Cerebellar nuclear complex (tissue), 1 donor: ENCODE data around the gene TUBGCP3.

Experiments used
- DNase-seq, 2 experiments: peaks; one replicate each; lab custom pipeline; 2025; lab: John Stamatoyannopoulos, UW

TUBGCP3 gene

DNA sequence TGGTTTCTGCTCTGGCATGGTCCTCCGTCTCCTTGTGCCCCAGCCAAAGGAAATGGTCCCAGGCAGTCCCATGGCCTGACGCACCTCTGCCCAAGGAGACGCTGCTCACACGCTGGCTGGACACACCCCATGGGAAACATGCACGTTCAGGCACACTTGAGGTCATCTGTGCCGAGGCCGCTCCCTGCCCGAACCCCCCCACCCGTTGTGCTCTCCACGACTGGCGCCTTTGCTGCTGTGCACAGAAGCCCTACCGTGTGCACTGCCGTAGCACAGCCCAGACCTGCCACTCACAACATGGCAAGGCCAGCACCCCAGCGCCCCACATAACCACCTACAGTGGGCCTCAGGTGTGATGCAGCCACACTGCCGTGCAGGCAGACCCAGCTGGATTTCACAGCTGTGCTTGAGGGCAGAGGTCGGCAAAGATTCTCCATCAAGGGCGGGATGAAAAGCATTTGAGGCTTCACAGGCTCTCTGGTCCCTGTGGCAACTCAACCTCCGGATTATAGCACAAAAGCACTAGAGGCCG lies 146.1 kb downstream of the TUBGCP3 start:
- DNase-seq, result no peak

DNA sequence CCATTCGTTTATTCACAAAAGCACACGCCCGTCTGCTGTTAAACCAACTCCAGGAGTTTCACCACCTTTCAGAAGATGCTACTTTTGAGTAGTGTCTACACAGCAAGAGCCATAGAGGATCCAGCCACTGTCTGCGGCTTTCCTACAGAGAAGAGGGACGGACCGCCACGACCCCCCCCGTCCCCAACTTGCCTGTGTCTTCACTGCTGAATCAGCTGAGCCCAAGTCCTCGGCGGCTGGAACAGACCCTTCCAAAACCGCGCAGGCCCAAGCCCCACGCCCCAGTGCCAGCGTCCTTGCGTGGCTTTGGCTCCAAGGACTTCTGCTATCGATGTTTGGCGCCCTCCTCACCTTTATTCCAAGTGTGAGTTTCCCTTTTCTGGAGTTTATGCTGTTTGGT lies 146.7 kb downstream of the TUBGCP3 start:
- DNase-seq, result no peak

DNA sequence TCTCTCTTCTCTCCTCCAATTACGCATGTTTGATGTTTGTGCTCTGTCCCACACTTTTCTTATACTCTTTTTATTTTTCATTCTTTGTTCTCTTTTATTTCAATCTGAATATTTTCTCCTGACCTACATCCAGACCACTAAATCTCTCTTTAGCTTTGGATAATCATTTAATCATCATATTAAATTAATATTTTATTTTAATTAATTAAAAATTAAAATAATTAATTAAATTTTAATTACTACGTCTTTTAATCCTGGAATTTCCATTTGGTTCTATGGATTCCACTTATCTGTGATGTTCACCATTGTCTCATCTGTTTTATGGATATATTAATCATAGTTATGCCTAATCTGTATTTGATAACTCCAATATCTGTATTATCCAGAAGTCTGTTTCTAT lies 149.4 kb downstream of the TUBGCP3 start:
- no peak for DNase-seq

DNA sequence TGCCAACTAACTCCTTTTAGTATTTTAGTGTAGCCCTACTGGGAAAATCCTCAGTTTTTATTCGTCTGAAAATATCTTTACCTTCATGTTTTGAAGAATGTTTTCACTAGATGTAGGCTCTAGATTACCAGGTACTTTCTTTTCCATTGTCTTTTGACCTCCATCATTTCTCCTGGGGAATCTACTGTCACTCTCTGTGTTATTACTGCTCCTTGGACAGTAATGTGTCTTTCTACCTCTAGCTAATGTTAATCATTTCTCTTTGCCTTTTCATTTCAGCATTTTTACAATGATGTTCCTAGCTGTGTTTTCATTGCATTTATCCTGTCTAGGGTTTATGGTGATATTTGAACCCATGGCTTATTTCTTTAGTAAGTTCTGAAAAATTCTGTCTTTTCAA lies 149.9 kb downstream of the TUBGCP3 start:
- no peak for DNase-seq

DNA sequence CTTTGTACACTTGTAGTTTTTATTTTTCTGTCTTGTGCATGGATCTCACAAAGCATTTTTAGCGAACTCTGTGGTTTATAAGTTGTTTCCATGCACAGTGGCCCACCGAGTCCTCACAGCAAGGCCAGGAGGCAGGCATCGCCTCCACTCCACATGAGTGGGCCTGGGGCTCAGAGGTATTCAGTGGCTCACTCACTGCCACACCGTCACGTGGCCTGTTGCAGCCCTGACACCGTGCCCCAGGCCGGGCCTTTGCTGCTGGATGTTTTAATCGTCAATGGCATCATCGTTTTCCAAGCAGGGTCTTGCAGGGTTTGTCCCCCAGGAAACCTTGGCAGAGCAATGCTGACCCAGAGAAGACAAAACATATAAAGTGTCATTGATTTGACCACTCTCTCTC lies 152.0 kb downstream of the TUBGCP3 start:
- DNase-seq, result no peak
